SH-SY5Y (cell line): ENCODE measurements around the gene LRMDA.

ENCODE experiments used
- GATA2 ChIP-seq: IDR thresholded peaks from 2 replicates; pipeline ENCODE4 v1.6.1; 2011; ENCODE audit warnings: mild to moderate bottlenecking, low read depth, low read length
- GATA3 ChIP-seq: IDR thresholded peaks from 2 replicates; pipeline ENCODE4 v1.6.1; 2011; ENCODE audit warnings: low read depth, mild to moderate bottlenecking, low read length, moderate library complexity

Gene LRMDA

GRCh38 chr10:75793848-75794247 is 362.4 kb downstream of the LRMDA start:
- TF ChIP-seq GATA3 (no peak), GATA2 (no peak)

GRCh38 chr10:75801121-75801520 is 369.7 kb downstream of the LRMDA start:
- TF ChIP-seq GATA3 (no peak), GATA2 (no peak)

- TF ChIP-seq GATA3 (no peak), GATA2 (no peak)
Measured at GRCh38 chr10:75801661-75802060, 370.2 kb downstream of the LRMDA start.

DNA sequence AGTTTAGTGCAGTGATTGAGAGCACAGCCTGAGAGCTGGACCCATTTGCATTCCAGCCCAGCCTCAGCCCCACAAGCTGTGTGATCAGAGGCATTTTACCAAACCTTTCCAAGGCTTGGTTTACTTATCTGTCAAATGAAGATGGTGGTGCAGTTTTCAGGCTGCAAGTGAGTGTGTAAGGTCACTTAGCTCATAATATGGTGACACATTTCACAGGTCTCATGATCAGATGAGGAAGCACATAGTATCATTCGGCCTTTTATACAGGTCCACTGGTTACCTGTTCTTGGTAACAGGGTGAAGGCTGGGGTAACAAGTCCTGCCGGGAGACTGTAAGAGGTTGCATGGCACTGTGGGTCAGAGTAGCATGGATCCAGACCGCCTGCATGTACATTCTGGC is 371.7 kb downstream of the LRMDA start:
- no peak for TF ChIP-seq GATA2
- no peak for TF ChIP-seq GATA3

DNA sequence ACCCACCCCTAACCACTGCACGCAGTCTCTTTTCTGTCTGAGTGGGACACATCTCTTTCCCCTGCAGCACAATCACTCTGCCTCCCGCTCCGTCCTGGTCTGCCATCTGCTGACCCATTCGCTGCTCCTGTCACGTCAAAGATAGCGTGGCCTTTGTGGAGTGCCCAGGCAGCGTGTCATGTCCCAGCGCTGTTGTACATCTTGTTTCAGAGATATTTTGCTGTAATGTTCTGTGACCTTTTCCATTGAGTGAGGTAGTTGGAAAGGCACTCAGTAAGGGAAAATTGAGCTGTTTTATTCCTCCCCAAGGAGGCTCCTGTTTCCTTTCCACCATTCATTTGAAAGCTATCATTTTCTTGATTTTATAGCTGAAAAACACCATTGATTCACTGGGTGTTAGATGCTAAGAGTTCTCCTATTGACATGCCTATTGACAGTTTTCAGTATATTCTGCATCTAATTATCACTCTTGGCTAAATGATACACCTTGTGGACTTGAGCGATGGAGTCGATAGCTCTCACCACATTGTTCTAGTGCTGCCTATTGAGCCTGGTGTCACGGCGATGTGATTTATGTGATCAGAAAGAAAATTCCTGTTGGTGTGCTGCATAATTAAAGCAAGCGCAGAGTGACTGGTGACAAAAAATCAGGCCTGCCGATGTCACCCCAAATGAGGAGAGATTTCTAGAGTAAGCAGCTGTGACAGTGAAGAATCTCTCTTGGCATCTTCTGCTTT is 372.6 kb downstream of the LRMDA start:
- TF ChIP-seq GATA3 (no peak), GATA2 (no peak)

DNA sequence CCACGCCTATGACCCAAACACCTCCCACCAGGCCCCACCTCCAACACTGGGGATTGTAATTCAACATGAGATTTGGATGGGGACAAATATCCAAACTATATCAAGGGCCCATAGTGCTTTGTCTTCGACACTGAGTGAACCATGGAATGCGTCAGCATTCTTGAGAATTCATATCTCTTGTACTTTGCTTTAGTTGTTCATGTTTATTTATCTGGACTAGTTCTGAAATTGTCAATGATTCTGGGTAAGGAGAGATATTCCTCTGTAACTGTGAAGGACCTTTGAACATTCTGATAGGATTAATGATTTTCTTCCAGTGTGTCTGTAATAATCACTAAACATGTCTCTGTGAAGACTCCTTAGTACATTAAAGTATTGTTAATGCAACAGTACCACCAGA is 374.8 kb downstream of the LRMDA start:
- TF ChIP-seq GATA2 (no peak), GATA3 (no peak)

- TF ChIP-seq GATA2 (no peak), GATA3 (no peak)
Measured at GRCh38 chr10:75807456-75807855, 376.0 kb downstream of the LRMDA start.

DNA sequence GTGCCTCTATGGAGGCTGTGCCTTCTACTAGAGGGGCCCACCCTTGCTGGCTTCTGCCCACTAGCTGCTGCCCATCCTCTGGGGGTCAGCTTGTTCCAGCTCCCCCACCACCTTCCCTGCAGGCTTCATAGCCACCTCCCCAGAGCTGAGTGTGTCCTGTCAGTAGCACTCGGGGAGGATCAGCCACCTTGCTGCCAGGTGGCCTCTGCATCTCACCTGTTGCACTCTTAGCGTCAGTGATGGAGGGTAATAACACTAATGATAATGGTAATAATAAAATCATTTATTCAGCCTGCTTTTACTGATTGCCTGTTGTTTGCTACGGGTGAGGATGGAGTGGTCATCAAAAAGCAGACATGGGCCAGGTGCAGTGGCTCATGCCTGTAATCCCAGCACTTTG is 377.6 kb downstream of the LRMDA start:
- TF ChIP-seq GATA2 (no peak), GATA3 (no peak)

- TF ChIP-seq GATA3: no peak
- no peak for TF ChIP-seq GATA2
Measured at GRCh38 chr10:75814014-75814413, 382.6 kb downstream of the LRMDA start.

- no peak for TF ChIP-seq GATA3
- TF ChIP-seq GATA2: no peak
Measured at GRCh38 chr10:75815066-75815465, 383.6 kb downstream of the LRMDA start.

GRCh38 chr10:75817198-75817597 is 385.8 kb downstream of the LRMDA start:
- TF ChIP-seq GATA3 (no peak), GATA2 (no peak)

DNA sequence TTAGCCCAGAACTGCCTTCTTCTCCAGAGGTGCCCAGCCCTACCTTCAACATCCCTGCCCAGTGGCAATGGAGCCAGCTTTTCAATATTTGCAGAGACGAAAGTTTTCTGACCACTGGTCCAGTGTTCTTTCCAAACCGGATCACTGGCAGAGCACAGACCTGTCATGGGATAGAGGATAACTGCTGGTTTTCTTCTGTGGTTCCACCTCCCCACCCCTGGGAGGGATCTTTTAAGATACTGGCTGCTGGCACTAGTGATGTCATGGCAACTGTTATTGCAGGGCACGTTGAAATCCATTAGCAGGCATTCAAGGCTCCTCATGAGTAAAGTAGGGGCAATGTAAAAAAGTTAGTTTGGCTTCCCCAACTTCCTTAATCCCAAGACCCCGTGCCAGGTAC is 387.1 kb downstream of the LRMDA start:
- TF ChIP-seq GATA3: no peak
- no peak for TF ChIP-seq GATA2

- TF ChIP-seq GATA2 (no peak), GATA3 (no peak)
Measured at GRCh38 chr10:75825235-75825634, 393.8 kb downstream of the LRMDA start.

DNA sequence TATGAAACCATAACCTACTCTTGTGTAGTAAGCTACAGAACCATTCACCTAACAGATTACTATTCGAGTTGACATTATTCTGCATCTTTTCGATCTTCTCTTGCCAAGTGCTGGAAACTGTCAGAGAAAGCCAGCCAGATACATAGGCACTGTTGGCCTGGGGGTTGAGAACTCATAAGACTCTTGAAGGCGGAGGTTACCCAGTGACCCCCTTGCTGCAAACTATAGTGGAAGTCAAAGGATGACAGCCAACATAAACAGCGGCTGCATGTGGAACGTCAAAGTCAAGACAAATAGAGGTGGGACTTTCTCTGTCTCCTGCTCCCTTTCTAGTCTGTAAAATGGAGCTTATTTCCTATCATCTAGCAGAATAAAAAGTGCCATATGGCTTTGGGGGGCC is 394.2 kb downstream of the LRMDA start:
- TF ChIP-seq GATA2 (0 out of 2 replicates have a peak, but pooled peaks have one; percentile 10), GATA3 (no peak)

DNA sequence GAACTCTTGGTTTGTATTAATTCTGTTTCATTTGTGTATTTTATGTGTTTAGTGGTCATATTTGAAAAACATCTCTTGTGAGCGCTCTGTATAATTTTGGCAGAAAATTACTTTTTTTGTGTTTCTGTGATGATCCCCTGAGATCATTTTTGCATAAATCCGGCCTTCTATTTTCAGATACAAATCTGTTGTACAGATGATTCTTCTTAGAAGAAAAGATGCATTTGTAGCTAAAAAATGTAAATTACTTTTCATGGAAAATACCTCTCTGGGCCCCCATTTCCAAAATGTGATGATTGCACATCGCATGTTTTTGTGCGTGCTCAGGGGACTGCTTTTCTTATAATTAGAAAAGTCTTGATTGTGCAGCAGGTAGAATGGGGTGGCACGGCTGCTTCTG is 395.4 kb downstream of the LRMDA start:
- no peak for TF ChIP-seq GATA3
- TF ChIP-seq GATA2: no peak

GRCh38 chr10:75827587-75828021 is 396.2 kb downstream of the LRMDA start:
- TF ChIP-seq GATA2: peak; percentile 87
- peak; percentile 81 for TF ChIP-seq GATA3

DNA sequence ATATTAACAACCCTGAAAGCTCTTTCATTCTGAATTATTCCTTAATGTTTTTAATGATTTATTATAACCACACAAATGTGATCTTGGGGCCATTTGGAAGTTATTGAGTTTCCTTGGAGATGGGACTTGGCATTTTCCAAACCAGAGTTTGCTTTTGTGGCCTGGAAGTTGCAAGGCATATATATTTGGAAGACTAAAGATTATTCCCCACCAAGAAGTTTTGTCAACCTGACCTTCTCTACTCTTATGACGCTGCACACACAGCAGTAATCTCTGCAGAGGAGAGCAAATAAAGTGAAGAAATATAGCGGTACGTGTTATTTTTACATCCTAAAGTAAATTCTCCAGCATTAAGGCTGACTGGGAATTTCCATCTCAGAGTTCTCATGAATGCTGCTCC is 397.0 kb downstream of the LRMDA start:
- TF ChIP-seq GATA3: no peak
- TF ChIP-seq GATA2: no peak
